Measurements from ENCODE around the gene SMR3B.

SMR3B gene

GRCh38 chr4:70399319-70399718 is 16.4 kb downstream of the SMR3B start:
- Histone ChIP-seq H3K4me3 (ENCODE audit: low read depth, low read length) (no peak overlapping the region), H3K9ac (no peak overlapping the region), H3K79me2 (no peaks in the 10 kb centered on the region), H2AFZ (no peak overlapping the region), H3K27me3 (ENCODE audit: control insufficient read depth, insufficient read depth, low read length) (no peaks in the 10 kb centered on the region), H3K4me2 (ENCODE audit: low read length) (no peak overlapping the region), H3K36me3 (ENCODE audit: control insufficient read depth, insufficient read depth, low read length) (no peaks in the 10 kb centered on the region), H3K4me1 (no peaks in the 10 kb centered on the region), H3K27ac (no peak overlapping the region), H3K9me3 (ENCODE audit: control insufficient read depth, low read length) (no peaks in the 10 kb centered on the region)
- no peak for TF ChIP-seq CTCF (IDR thresholded peaks at IDR 0.05)

GRCh38 chr4:70402762-70403161 is 19.8 kb downstream of the SMR3B start:
- Histone ChIP-seq H3K9me3 (ENCODE audit: control insufficient read depth, low read length) (no peaks in the 10 kb centered on the region), H3K36me3 (ENCODE audit: control insufficient read depth, insufficient read depth, low read length) (no peaks in the 10 kb centered on the region), H3K4me2 (ENCODE audit: low read length) (no peak overlapping the region), H3K4me1 (no peaks in the 10 kb centered on the region), H3K4me3 (ENCODE audit: low read depth, low read length) (no peak overlapping the region), H3K9ac (no peak overlapping the region), H3K79me2 (no peaks in the 10 kb centered on the region), H3K27ac (no peak overlapping the region), H3K27me3 (ENCODE audit: control insufficient read depth, insufficient read depth, low read length) (no peaks in the 10 kb centered on the region), H2AFZ (no peak overlapping the region)
- no peak for TF ChIP-seq CTCF (IDR thresholded peaks at IDR 0.05)

GRCh38 chr4:70405765-70406164 is 22.8 kb downstream of the SMR3B start:
- H3K27ac ChIP-seq: no peak overlapping the region
- no peaks in the 10 kb centered on the region for H3K9me3 ChIP-seq (ENCODE audit: control insufficient read depth, low read length)
- H3K27me3 ChIP-seq (ENCODE audit: control insufficient read depth, insufficient read depth, low read length): no peaks in the 10 kb centered on the region
- no peak overlapping the region for H3K4me3 ChIP-seq (ENCODE audit: low read depth, low read length)
- H3K4me2 ChIP-seq (ENCODE audit: low read length): no peak overlapping the region
- no peaks in the 10 kb centered on the region for H3K36me3 ChIP-seq (ENCODE audit: control insufficient read depth, insufficient read depth, low read length)
- no peak overlapping the region for H2AFZ ChIP-seq
- no peak overlapping the region for H3K9ac ChIP-seq
- H3K79me2 ChIP-seq: no peaks in the 10 kb centered on the region
- TF ChIP-seq CTCF (IDR thresholded peaks at IDR 0.05): no peak
- H3K4me1 ChIP-seq: no peaks in the 10 kb centered on the region

GRCh38 chr4:70425306-70425705 is 42.4 kb downstream of the SMR3B start:
- Histone ChIP-seq H3K79me2 (no peaks in the 10 kb centered on the region), H3K9ac (no peak overlapping the region), H3K36me3 (ENCODE audit: control insufficient read depth, insufficient read depth, low read length) (no peaks in the 10 kb centered on the region), H3K4me1 (no peaks in the 10 kb centered on the region), H3K4me2 (ENCODE audit: low read length) (no peak overlapping the region), H3K4me3 (ENCODE audit: low read depth, low read length) (no peak overlapping the region), H3K9me3 (ENCODE audit: control insufficient read depth, low read length) (no peaks in the 10 kb centered on the region), H3K27me3 (ENCODE audit: control insufficient read depth, insufficient read depth, low read length) (no peaks in the 10 kb centered on the region), H3K27ac (no peak overlapping the region), H2AFZ (no peak overlapping the region)
- no peak for TF ChIP-seq CTCF (IDR thresholded peaks at IDR 0.05)

- H3K79me2 ChIP-seq: no peaks in the 10 kb centered on the region
- H3K9me3 ChIP-seq (ENCODE audit: control insufficient read depth, low read length): no peaks in the 10 kb centered on the region
- H2AFZ ChIP-seq: no peak overlapping the region
- no peaks in the 10 kb centered on the region for H3K4me1 ChIP-seq
- no peaks in the 10 kb centered on the region for H3K36me3 ChIP-seq (ENCODE audit: control insufficient read depth, insufficient read depth, low read length)
- no peak overlapping the region for H3K4me2 ChIP-seq (ENCODE audit: low read length)
- H3K27ac ChIP-seq: no peak overlapping the region
- no peak for TF ChIP-seq CTCF (IDR thresholded peaks at IDR 0.05)
- H3K27me3 ChIP-seq (ENCODE audit: control insufficient read depth, insufficient read depth, low read length): no peaks in the 10 kb centered on the region
- H3K4me3 ChIP-seq (ENCODE audit: low read depth, low read length): no peak overlapping the region
- H3K9ac ChIP-seq: no peak overlapping the region
Measured at GRCh38 chr4:70426789-70427188, 43.9 kb downstream of the SMR3B start.
